ENCODE measurements around the gene LOC101059915.
"Not testable (repeated sequence)": the region's sequence is repeated elsewhere in the genome, so short reads cannot be mapped to it uniquely, and the experiment has no call there.

LOC101059915 gene

GRCh38 chrX:71644406-71644805 lies 22.9 kb upstream of the LOC101059915 start:
- DNase-seq, result not testable (repeated sequence)

GRCh38 chrX:71650333-71650969 lies 16.9 kb upstream of the LOC101059915 start:
- DNase-seq, result no peak

- peak; percentile 31 for DNase-seq
Observed at GRCh38 chrX:71652405-71652804, 14.9 kb upstream of the LOC101059915 start.

- DNase-seq, result no peak
Observed at GRCh38 chrX:71653344-71653743, 14.0 kb upstream of the LOC101059915 start.

- no peak for DNase-seq
Observed at GRCh38 chrX:71657267-71657666, 10.1 kb upstream of the LOC101059915 start.

GRCh38 chrX:71659342-71659741 lies 8.0 kb upstream of the LOC101059915 start:
- no peak for DNase-seq

- DNase-seq, result no peak
Observed at GRCh38 chrX:71659959-71660358, 7.4 kb upstream of the LOC101059915 start.

GRCh38 chrX:71660562-71661416 lies 6.6 kb upstream of the LOC101059915 start:
- DNase-seq, result no peak

GRCh38 chrX:71661919-71662318 lies 5.4 kb upstream of the LOC101059915 start:
- no peak for DNase-seq

GRCh38 chrX:71662654-71663053 lies 4.7 kb upstream of the LOC101059915 start:
- not testable (repeated sequence) for DNase-seq

- DNase-seq, result not testable (repeated sequence)
Observed at GRCh38 chrX:71663238-71663637, 4.1 kb upstream of the LOC101059915 start.

GRCh38 chrX:71664202-71664601 lies 3.1 kb upstream of the LOC101059915 start:
- not testable (repeated sequence) for DNase-seq

GRCh38 chrX:71664889-71665491 lies 2.4 kb upstream of the LOC101059915 start:
- DNase-seq, result no peak

- no peak for DNase-seq
Observed at GRCh38 chrX:71665747-71666146, 1.6 kb upstream of the LOC101059915 start.

- no peak for DNase-seq
Observed at GRCh38 chrX:71666240-71667223, 814 bp upstream of the LOC101059915 start.

- DNase-seq, result no peak
Observed at GRCh38 chrX:71668248-71668595, 876 bp downstream of the LOC101059915 start.

- no peak for DNase-seq
Observed at GRCh38 chrX:71669492-71669891, 2.1 kb downstream of the LOC101059915 start.

- not testable (repeated sequence) for DNase-seq
Observed at GRCh38 chrX:71669947-71670346, 2.6 kb downstream of the LOC101059915 start.

GRCh38 chrX:71671043-71671780 lies 3.9 kb downstream of the LOC101059915 start:
- DNase-seq, result no peak

GRCh38 chrX:71671938-71672337 lies 4.6 kb downstream of the LOC101059915 start:
- no peak for DNase-seq

GRCh38 chrX:71675636-71676035 lies 8.3 kb downstream of the LOC101059915 start:
- DNase-seq, result not testable (repeated sequence)

All from hindlimb muscle (tissue), 1 donor.